Fibroblast of lung (primary cell): Measurements from ENCODE around the gene IGF1R.

Experiments
- CTCF ChIP-seq, 2 donors: IDR thresholded peaks in 1 of 2; conservative IDR thresholded peaks in 1 of 2; 1 replicate in 1 of 2; 2 replicates in 1 of 2; pipeline ENCODE4 v1.5.1; 2011 to 2012; ENCODE audit warnings: low read length in 2 of 2, control low read depth in 1 of 2, inconsistent platforms in 1 of 2, low read depth in 1 of 2, mild to moderate bottlenecking in 1 of 2
- EZH2 ChIP-seq: IDR thresholded peaks from 2 replicates; pipeline ENCODE4 v1.5.1; 2012; ENCODE audit warnings: low read length, control low read depth, mild to moderate bottlenecking; ENCODE audit errors: missing control alignments

- TF ChIP-seq EZH2 (no peak), CTCF (conservative IDR thresholded peaks at IDR 0.05 in 1 of 2, IDR thresholded peaks at IDR 0.05 in 1 of 2; ENCODE audit: low read depth in 1 of 2, low read length in 2 of 2) (no peak)
Observed at GRCh38 chr15:98861188-98861587, 212.8 kb downstream of the IGF1R start.
